Astrocyte of the spinal cord (primary cell): ENCODE data around the gene CYP1A2.

Experiments used
- DNase-seq: peaks from one replicate; pipeline ENCODE4 v3.0.0; 2011; ENCODE audit warnings: low read depth, low spot score
- H3K4me3 ChIP-seq: 2 replicates; pipeline ENCODE4 v1.5.1; 2011; ENCODE audit warnings: low read depth, mild to moderate bottlenecking, low read length, moderate library complexity
- in situ Hi-C: cut with HindIII; loops from 2 replicates; pipeline ENCODE4 v1.10.0; 2017; ENCODE audit warnings: low sequenced_read_pairs
- TF ChIP-seq, protein P1 (sequence below): IDR thresholded peaks from 2 replicates; pipeline ENCODE4 v1.5.1; 2012; ENCODE audit warnings: low read depth, mild to moderate bottlenecking, low read length, inconsistent platforms

Gene CYP1A2

GRCh38 chr15:74780523-74781430, 32.1 kb downstream of the CYP1A2 start:
- peak overlapping the region; percentile 45 for H3K4me3 ChIP-seq
- TF ChIP-seq, protein P1, sequence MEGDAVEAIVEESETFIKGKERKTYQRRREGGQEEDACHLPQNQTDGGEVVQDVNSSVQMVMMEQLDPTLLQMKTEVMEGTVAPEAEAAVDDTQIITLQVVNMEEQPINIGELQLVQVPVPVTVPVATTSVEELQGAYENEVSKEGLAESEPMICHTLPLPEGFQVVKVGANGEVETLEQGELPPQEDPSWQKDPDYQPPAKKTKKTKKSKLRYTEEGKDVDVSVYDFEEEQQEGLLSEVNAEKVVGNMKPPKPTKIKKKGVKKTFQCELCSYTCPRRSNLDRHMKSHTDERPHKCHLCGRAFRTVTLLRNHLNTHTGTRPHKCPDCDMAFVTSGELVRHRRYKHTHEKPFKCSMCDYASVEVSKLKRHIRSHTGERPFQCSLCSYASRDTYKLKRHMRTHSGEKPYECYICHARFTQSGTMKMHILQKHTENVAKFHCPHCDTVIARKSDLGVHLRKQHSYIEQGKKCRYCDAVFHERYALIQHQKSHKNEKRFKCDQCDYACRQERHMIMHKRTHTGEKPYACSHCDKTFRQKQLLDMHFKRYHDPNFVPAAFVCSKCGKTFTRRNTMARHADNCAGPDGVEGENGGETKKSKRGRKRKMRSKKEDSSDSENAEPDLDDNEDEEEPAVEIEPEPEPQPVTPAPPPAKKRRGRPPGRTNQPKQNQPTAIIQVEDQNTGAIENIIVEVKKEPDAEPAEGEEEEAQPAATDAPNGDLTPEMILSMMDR, result no peak
- no peak for DNase-seq
- in situ Hi-C loops, result no loop called here

GRCh38 chr15:74781431-74782258, 33.0 kb downstream of the CYP1A2 start, which contains the start of gene CSK:
Gene CSK (plus strand): TSS chr15:74782080. CDS start chr15:74798298, 16,218 bp downstream.
- TF ChIP-seq, protein P1, result peak; percentile 53
- in situ Hi-C loops, result no loop called here
- DNase-seq, result peak; percentile 33
- peak within 1 kb of the TSS; percentile 56 for H3K4me3 ChIP-seq

DNA sequence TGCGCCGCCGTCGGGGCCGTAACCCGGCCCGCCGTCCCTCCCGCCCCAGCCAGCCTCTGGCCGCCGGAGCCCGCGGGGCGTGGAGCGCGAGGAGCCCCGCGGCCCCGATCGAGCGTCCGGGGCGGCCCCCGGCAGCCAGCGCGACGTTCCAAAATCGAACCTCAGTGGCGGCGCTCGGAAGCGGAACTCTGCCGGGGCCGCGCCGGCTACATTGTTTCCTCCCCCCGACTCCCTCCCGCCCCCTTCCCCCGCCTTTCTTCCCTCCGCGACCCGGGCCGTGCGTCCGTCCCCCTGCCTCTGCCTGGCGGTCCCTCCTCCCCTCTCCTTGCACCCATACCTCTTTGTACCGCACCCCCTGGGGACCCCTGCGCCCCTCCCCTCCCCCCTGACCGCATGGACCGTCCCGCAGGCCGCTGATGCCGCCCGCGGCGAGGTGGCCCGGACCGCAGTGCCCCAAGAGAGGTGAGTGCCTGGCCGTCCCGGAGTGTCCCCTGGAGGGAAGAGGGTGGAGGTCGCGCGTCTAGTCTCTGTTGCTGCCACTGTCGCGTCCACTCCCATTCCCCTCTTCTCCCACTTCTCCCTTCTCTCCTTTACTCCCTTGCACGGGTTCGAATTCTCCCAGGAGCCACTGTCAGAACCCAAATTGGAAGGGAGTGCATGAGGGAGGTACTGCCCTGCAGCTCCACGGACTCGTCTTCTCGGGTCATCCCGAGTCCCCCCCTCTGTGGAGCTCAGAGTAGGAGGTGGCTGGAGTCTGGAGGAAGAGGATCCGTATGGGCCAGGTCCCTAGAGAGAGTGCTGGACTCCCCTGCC, 33.8 kb downstream of the CYP1A2 start:
- in situ Hi-C loops, result no loop called here
- TF ChIP-seq, protein P1, result no peak
- H3K4me3 ChIP-seq, result peak overlapping the region; percentile 56
- DNase-seq, result no peak

DNA sequence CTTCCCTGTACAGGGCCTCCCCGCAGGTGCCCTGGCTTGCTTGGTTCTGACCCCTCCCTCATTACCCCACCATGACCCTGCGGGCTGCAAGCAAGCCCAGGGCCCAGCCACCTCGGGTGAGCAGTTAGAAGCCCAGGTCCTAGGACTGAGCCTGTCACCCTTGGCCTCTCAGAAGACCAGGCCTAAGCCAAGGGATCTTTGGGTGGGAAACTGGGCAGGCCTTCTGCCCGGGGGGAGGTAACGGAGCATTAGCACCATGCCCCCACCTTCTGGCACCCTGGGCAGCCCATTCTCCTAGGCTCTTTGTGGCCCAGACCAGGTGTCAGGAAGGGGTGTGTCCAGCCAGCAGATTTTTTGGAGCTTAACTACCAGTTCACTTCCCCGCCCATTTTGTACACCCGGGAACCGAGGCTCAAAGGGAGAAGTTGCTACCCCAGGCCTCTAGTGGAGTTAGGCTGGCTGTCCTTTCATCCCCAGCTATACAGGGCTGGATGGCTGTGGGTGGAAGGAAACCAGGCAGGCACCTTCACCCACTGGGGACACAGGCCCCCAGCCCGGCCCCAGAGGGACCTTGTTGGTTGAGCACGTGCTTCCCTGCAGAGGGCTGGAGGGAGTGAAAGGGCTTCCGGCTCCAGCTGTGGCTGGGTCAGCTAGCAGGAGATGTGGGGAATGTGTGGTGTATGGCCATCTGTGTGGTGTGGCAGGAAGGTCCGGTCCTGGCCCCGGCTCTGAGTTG, 34.6 kb downstream of the CYP1A2 start:
- H3K4me3 ChIP-seq, result peak overlapping the region; percentile 56
- in situ Hi-C loops, result no loop called here
- no peak for DNase-seq
- TF ChIP-seq, protein P1, result no peak

- in situ Hi-C loops, result no loop called here
- TF ChIP-seq, protein P1, result no peak
- peak overlapping the region; percentile 56 for H3K4me3 ChIP-seq
Observed at GRCh38 chr15:74783808-74784175, 35.1 kb downstream of the CYP1A2 start.

More at GRCh38 chr15:74783808-74784175, 35.1 kb downstream of the CYP1A2 start:
- no peak for DNase-seq
